ENCODE data around the gene RBP3. TPM values are rescaled to one million over a fixed set of nuclear protein-coding genes. Genes with fewer than 3 reads are reported as not detected.

The RBP3 gene
- polyA plus RNA-seq, 3 donors: not detected

GRCh38 chr10:47370015-47370767 lies 22.0 kb downstream of the RBP3 start:
- Mint-ChIP-seq H3K9me3 (no peaks in the 10 kb centered on the region), H3K4me3 (no peak overlapping the region), H3K27me3 (ENCODE audit: low read depth in 3 of 3) (peaks cover 0 to 2% (median under 1%) of the 10 kb centered on the region in 3 donors), H3K4me1 (peaks cover 6% of the 10 kb centered on the region), H3K27ac (no peak overlapping the region), H3K36me3 (no peaks in the 10 kb centered on the region)
- Histone ChIP-seq H3K4me1 (ENCODE audit: control insufficient read depth in 1 of 2, insufficient read depth in 2 of 2, low read length in 2 of 2) (no peaks in the 10 kb centered on the region), H2AFZ (ENCODE audit: insufficient read depth, low read depth, low read length, poor library complexity, severe bottlenecking) (no peak overlapping the region), H3K4me2 (replicated peaks; ENCODE audit: extremely low read depth, low read length, poor library complexity, severe bottlenecking) (no peak overlapping the region), H4K20me1 (ENCODE audit: insufficient read depth, low read length) (no peaks in the 10 kb centered on the region), H3K9me3 (replicated peaks in 1 of 2; ENCODE audit: control insufficient read depth in 1 of 2, insufficient read depth in 1 of 2, low read length in 2 of 2) (no peaks in the 10 kb centered on the region), H3K4me3 (replicated peaks in 1 of 3; ENCODE audit: low read depth in 2 of 3, low read length in 3 of 3) (no peak overlapping the region), H3K27me3 (ENCODE audit: control insufficient read depth in 2 of 2, insufficient read depth in 2 of 2, low read length in 2 of 2) (no peaks in the 10 kb centered on the region), H3K9ac (ENCODE audit: insufficient read depth, low read length, poor library complexity, severe bottlenecking) (no peak overlapping the region), H3K36me3 (replicated peaks in 1 of 2; ENCODE audit: control insufficient read depth in 1 of 2, insufficient read depth in 2 of 2, low read length in 2 of 2) (no peaks in the 10 kb centered on the region), H3K27ac (ENCODE audit: low read depth in 1 of 2, low read length in 2 of 2) (no peak overlapping the region), H3K79me2 (ENCODE audit: insufficient read depth, low read length) (no peaks in the 10 kb centered on the region)
- 88% methylated on average over 4 of the region's 11 CpGs for WGBS (ENCODE audit: insufficient coverage)
- no peak for TF ChIP-seq CTCF (IDR thresholded peaks at IDR 0.05)
- no peak for DNase-seq
- intact Hi-C loops (cut with micrococcal nuclease): no loop called here

- H3K27me3 Mint-ChIP-seq (ENCODE audit: low read depth in 3 of 3): peaks cover 2 to 3% (median 2%) of the 10 kb centered on the region in 3 donors
- Histone ChIP-seq H3K27ac (ENCODE audit: low read depth in 1 of 2, low read length in 2 of 2) (no peak overlapping the region), H3K4me2 (replicated peaks; ENCODE audit: extremely low read depth, low read length, poor library complexity, severe bottlenecking) (no peak overlapping the region), H4K20me1 (ENCODE audit: insufficient read depth, low read length) (no peaks in the 10 kb centered on the region), H3K36me3 (replicated peaks in 1 of 2; ENCODE audit: control insufficient read depth in 1 of 2, insufficient read depth in 2 of 2, low read length in 2 of 2) (no peaks in the 10 kb centered on the region), H3K4me3 (replicated peaks in 1 of 3; ENCODE audit: low read depth in 2 of 3, low read length in 3 of 3) (no peak overlapping the region), H2AFZ (ENCODE audit: insufficient read depth, low read depth, low read length, poor library complexity, severe bottlenecking) (no peak overlapping the region), H3K79me2 (ENCODE audit: insufficient read depth, low read length) (no peaks in the 10 kb centered on the region), H3K9ac (ENCODE audit: insufficient read depth, low read length, poor library complexity, severe bottlenecking) (no peak overlapping the region), H3K27me3 (ENCODE audit: control insufficient read depth in 2 of 2, insufficient read depth in 2 of 2, low read length in 2 of 2) (no peaks in the 10 kb centered on the region), H3K9me3 (replicated peaks in 1 of 2; ENCODE audit: control insufficient read depth in 1 of 2, insufficient read depth in 1 of 2, low read length in 2 of 2) (no peaks in the 10 kb centered on the region), H3K4me1 (ENCODE audit: control insufficient read depth in 1 of 2, insufficient read depth in 2 of 2, low read length in 2 of 2) (no peaks in the 10 kb centered on the region)
- 94% methylated on average over 6 of the region's 7 CpGs for WGBS (ENCODE audit: insufficient coverage)
- no peaks in the 10 kb centered on the region for H3K9me3 Mint-ChIP-seq
- no peaks in the 10 kb centered on the region for H3K36me3 Mint-ChIP-seq
- DNase-seq: no peak
- intact Hi-C loops (cut with micrococcal nuclease): no loop called here
- no peak overlapping the region for H3K4me3 Mint-ChIP-seq
- peaks cover 6% of the 10 kb centered on the region for H3K4me1 Mint-ChIP-seq
- TF ChIP-seq CTCF (IDR thresholded peaks at IDR 0.05): no peak
- H3K27ac Mint-ChIP-seq: no peak overlapping the region
Measured at GRCh38 chr10:47370878-47371277, 22.7 kb downstream of the RBP3 start.
